ENCODE measurements around the gene ATG16L1.

GRCh38 chr2:233271693-233272092 lies 20.2 kb downstream of the ATG16L1 start:
- no peak for TF ChIP-seq CTCF (conservative IDR thresholded peaks at IDR 0.05; ENCODE audit: low read length)
- TF ChIP-seq EZH2phosphoT487 (IDR thresholded peaks at IDR 0.05; ENCODE audit: borderline replicate concordance, low read depth, low read length) = no peak
